SK-N-SH treated with all-trans-retinoic acid at 6 μM for 48 hours (cell line): ENCODE data around the gene RNF44.

ENCODE experiments used
- BACH2 ChIP-seq: fragments of 250-450 bp; sonication (Bioruptor Pico); IDR thresholded peaks from 2 replicates; pipeline ENCODE4 v1.9.0; 2021; ENCODE audit warnings: mild to moderate bottlenecking, borderline replicate concordance
- CSDC2 ChIP-seq: fragments of 250-450 bp; sonication (Bioruptor Pico); IDR thresholded peaks from 2 replicates; pipeline ENCODE4 v1.5.0; 2020; ENCODE audit warnings: mild to moderate bottlenecking, moderate library complexity
- ISL1 ChIP-seq: fragments of 250-450 bp; sonication (Bioruptor Pico); IDR thresholded peaks from 2 replicates; pipeline ENCODE4 v2.1.2; 2022; ENCODE audit warnings: mild to moderate bottlenecking, moderate library complexity
- PPARA ChIP-seq: fragments of 250-450 bp; sonication (Bioruptor Pico); IDR thresholded peaks from 2 replicates; pipeline ENCODE4 v1.5.0; 2020; ENCODE audit warnings: mild to moderate bottlenecking, borderline replicate concordance
- TCF4 ChIP-seq: fragments of 250-450 bp; sonication (Bioruptor Pico); IDR thresholded peaks from 2 replicates; pipeline ENCODE4 v1.8.0; 2021; ENCODE audit warnings: mild to moderate bottlenecking, moderate library complexity, borderline replicate concordance
- TOX ChIP-seq: fragments of 250-450 bp; sonication (Bioruptor Pico); IDR thresholded peaks from 2 replicates; pipeline ENCODE4 v1.8.0; 2021; ENCODE audit warnings: mild to moderate bottlenecking, moderate library complexity, borderline replicate concordance
- ZC3H10 ChIP-seq: fragments of 250-450 bp; sonication (Bioruptor Pico); IDR thresholded peaks from 2 replicates; pipeline ENCODE4 v1.5.1; 2021; ENCODE audit warnings: mild to moderate bottlenecking, moderate library complexity
- ZFP30 ChIP-seq: fragments of 450-650 bp; formaldehyde crosslinking; IDR thresholded peaks from 2 replicates; pipeline ENCODE4 v1.5.0; 2022; ENCODE audit warnings: mild to moderate bottlenecking, moderate library complexity
- TF ChIP-seq, protein P1 (sequence below): fragments of 250-450 bp; sonication (Bioruptor Pico); IDR thresholded peaks from 2 replicates; pipeline ENCODE4 v1.8.0; 2021; ENCODE audit warnings: low read depth, mild to moderate bottlenecking, moderate library complexity, borderline replicate concordance
- TF ChIP-seq, protein P2 (sequence below): fragments of 250-450 bp; sonication (Bioruptor Pico); IDR thresholded peaks from 2 replicates; pipeline ENCODE4 v1.8.0; 2020; ENCODE audit warnings: mild to moderate bottlenecking, moderate library complexity, borderline replicate concordance

DNA sequence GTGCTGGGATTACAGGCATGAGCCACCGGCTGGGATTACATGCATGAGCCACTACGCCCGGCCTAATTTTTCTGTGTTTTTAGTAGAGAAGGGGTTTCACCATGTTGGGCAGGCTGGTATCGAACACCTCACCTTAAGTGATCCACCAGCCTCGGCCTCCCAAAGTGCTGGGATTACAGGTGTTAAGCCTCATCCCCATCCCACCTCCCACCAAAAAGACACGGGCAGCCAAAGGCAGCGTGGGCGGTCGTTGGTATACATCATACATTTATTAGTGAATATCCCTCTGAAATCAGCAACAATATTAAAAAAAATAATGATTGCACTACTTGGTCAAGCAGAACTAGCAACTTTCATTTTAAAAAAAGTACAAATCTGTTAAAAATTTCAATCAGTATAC, 10.7 kb downstream of the RNF44 start:
- TF ChIP-seq ZC3H10 (no peak), TCF4 (no peak), BACH2 (CRISPR knock-in tag) (no peak), TOX (CRISPR knock-in tag) (no peak), ISL1 (no peak), CSDC2 (no peak), PPARA (CRISPR knock-in tag) (no peak), ZFP30 (CRISPR knock-in tag) (no peak)
- TF ChIP-seq, protein P1, sequence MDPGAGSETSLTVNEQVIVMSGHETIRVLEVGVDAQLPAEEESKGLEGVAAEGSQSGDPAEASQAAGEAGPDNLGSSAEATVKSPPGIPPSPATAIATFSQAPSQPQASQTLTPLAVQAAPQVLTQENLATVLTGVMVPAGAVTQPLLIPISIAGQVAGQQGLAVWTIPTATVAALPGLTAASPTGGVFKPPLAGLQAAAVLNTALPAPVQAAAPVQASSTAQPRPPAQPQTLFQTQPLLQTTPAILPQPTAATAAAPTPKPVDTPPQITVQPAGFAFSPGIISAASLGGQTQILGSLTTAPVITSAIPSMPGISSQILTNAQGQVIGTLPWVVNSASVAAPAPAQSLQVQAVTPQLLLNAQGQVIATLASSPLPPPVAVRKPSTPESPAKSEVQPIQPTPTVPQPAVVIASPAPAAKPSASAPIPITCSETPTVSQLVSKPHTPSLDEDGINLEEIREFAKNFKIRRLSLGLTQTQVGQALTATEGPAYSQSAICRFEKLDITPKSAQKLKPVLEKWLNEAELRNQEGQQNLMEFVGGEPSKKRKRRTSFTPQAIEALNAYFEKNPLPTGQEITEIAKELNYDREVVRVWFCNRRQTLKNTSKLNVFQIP (CRISPR knock-in tag), result no peak
- TF ChIP-seq, protein P2, sequence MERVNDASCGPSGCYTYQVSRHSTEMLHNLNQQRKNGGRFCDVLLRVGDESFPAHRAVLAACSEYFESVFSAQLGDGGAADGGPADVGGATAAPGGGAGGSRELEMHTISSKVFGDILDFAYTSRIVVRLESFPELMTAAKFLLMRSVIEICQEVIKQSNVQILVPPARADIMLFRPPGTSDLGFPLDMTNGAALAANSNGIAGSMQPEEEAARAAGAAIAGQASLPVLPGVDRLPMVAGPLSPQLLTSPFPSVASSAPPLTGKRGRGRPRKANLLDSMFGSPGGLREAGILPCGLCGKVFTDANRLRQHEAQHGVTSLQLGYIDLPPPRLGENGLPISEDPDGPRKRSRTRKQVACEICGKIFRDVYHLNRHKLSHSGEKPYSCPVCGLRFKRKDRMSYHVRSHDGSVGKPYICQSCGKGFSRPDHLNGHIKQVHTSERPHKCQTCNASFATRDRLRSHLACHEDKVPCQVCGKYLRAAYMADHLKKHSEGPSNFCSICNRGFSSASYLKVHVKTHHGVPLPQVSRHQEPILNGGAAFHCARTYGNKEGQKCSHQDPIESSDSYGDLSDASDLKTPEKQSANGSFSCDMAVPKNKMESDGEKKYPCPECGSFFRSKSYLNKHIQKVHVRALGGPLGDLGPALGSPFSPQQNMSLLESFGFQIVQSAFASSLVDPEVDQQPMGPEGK (CRISPR knock-in tag), result no peak
